LNCaP clone FGC (cell line): ENCODE results near the gene GRWD1.

Experiments used
- DNase-seq: peaks from one replicate; pipeline ENCODE4 v3.0.0-alpha.2; 2011; ENCODE audit warnings: low read depth
- H3K4me3 ChIP-seq: 2 replicates; pipeline ENCODE4 v1.5.1; 2011; ENCODE audit warnings: mild to moderate bottlenecking, low read depth, low read length, control low read depth
- CTCF ChIP-seq: IDR thresholded peaks from 2 replicates; pipeline ENCODE4 v1.5.1; 2012; ENCODE audit warnings: mild to moderate bottlenecking; ENCODE audit not compliant: control insufficient read depth, insufficient read depth; ENCODE audit errors: extremely low read depth

GRWD1 gene

DNA sequence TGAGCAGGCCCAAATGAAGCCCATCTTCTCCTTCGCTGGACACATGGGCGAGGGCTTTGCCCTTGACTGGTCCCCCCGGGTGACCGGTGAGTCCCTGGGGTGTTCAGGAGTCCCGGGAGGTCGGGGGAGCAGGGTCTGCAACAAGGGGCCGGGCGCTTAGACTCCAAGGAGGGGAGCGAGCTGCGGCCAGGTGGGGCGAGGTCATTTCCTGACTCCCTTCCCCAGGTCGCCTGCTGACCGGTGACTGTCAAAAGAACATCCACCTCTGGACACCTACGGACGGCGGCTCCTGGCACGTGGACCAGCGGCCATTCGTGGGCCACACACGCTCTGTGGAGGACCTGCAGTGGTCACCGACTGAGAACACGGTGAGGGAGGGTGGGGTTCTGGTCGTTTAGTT is 4.7 kb downstream of the GRWD1 start:
- no peak for TF ChIP-seq CTCF
- no peak overlapping the region for H3K4me3 ChIP-seq
- DNase-seq: no peak

- TF ChIP-seq CTCF: no peak
- DNase-seq: no peak
- no peak overlapping the region for H3K4me3 ChIP-seq
Measured at GRCh38 chr19:48450863-48451262, 5.1 kb downstream of the GRWD1 start.

DNA sequence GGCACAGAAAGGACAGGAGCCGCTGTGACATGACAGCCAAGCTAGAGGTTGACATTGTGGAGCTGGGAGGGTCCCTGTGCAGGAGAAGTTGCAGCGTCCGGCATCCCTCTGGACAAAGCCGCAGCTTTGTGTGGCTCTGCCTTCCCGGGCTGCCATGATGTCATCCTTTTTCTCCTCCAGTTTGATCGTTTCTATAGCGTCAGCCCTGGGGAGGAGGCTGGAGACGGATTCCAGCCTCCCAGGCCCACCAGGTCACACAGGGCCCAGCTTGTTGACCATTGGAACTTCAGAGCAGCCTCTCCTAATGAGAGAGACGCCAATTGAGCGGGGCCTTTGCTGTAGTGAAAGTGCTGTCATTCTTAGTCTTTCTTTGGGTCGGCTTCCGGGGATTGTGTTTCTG is 5.8 kb downstream of the GRWD1 start:
- no peak overlapping the region for H3K4me3 ChIP-seq
- TF ChIP-seq CTCF: no peak
- no peak for DNase-seq

GRCh38 chr19:48452289-48453190 is 6.8 kb downstream of the GRWD1 start:
- H3K4me3 ChIP-seq: no peak overlapping the region
- no peak for TF ChIP-seq CTCF
- DNase-seq: no peak

DNA sequence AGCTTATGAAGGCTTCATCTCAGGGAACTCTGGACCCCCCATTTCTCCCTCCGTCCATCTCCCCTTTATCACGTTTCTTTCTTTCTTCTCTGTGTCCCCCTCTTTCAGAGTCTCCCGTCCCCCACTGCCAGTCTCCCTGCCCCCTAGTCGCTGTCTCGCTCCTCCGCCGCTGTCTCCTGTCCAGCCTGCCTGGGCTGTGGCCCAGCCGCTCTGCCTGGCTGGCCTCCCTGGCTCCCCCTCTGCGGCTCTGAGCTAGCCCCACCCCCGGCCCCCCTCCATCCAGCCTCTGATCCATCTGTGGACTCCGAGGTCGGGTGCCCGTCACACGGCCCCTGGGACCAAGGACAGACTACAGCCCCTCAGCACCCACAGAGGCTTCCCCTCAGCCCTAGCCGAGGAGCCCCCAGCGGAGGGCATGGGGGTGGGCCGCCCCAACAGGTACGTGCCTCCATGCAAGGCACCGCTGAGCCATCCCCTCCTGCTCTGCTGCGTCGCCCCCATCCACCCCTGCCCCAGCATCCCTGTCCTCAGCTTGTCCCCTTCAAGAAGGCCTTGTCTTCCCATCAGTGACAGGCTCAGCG is 8.5 kb downstream of the GRWD1 start:
- DNase-seq: no peak
- no peak for TF ChIP-seq CTCF
- no peak overlapping the region for H3K4me3 ChIP-seq

DNA sequence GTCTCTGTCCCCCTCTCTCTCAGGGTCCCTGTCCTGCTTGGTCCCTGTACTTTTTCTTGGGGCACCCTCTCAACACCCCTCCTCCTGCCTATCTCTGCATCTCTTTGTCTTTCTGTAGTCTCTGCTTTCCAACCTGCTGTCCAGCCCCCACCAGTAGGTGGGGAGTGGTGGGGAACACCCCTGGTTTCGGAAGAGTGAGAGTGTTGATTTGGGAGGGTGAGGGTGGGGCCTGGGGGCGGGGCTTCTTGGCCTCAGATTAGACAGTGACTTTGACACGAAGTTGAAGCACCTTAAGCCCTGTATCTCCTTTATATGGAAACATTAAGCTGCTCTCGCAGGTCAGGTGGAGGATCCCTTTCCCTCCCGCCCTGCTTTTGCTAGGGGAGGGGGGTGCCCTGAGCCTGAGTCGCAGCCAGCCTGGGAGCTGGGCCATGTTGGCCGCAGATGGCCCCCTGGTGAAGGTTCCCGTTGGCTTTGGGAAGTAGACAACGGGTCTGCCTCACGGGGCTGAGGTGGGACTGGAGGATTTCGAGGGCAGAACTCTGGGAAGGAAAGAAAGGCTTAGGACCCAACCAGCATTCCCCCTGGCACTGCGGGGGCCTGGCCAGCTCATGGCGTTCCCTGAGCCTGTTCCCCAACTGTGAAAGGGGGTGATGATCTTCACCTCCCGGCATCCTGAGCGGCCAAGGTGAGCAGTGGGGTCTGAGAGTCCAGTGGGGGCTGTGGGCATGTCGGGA is 9.6 kb downstream of the GRWD1 start, which contains the start of gene KCNJ14:
TSS of gene KCNJ14 (plus strand) at position 404 of the 737 bp plus-strand sequence. CDS start 6,151 bp downstream, outside the sequence.
- H3K4me3 ChIP-seq: no peak within 1 kb of the TSS
- TF ChIP-seq CTCF: no peak
- DNase-seq: no peak
